Measurements from ENCODE around the gene PRKCG. TPM values are rescaled to one million over a fixed set of nuclear protein-coding genes. Genes with fewer than 3 reads are reported as not detected.

PRKCG gene
- not detected in 2 replicates for total RNA-seq

GRCh38 chr19:53881482-53882390, at the start of gene PRKCG:
Gene PRKCG (plus strand): TSS chr19:53882197. CDS start chr19:53882495, 298 bp downstream.

GRCh38 chr19:53867225-53868090, 14.5 kb upstream of the PRKCG start, which contains the start of gene MYADM:
Gene MYADM (plus strand): TSS chr19:53867883. CDS start chr19:53873530, 5,647 bp downstream.

GRCh38 chr19:53908935-53909415, 27.0 kb downstream of the PRKCG start, which contains the start of gene CACNG7:
Gene CACNG7 (plus strand): TSS chr19:53909278. CDS start chr19:53912832, 3,554 bp downstream.

Other genes with a start within 250 kb of the PRKCG start
- not detected in 2 replicates for gene NLRP12, start 57.9 kb upstream of the PRKCG start, total RNA-seq
- 8.1 and 11.0 TPM in 2 replicates for gene MYADM, start 14.3 kb upstream of the PRKCG start, total RNA-seq
- 0.12 TPM in 1 of 2 replicates, not detected in the other for gene CACNG7, start 27.1 kb downstream of the PRKCG start, total RNA-seq
- gene CACNG8, start 80.7 kb downstream of the PRKCG start, total RNA-seq: under 0.01 TPM in 2 replicates
- 0.11 TPM in 1 of 2 replicates, not detected in the other for gene CACNG6, start 109.4 kb downstream of the PRKCG start, total RNA-seq
- gene VSTM1, start 181.7 kb downstream of the PRKCG start, total RNA-seq: not detected in 2 replicates
- gene TARM1, start 199.2 kb downstream of the PRKCG start, total RNA-seq: not detected in 2 replicates
- 0.22 and 0.50 TPM in 2 replicates for gene OSCAR, start 218.6 kb downstream of the PRKCG start, total RNA-seq
- gene NDUFA3, start 220.7 kb downstream of the PRKCG start, total RNA-seq: 14.0 and 14.7 TPM in 2 replicates
- gene TFPT, start 233.5 kb downstream of the PRKCG start, total RNA-seq: 11.0 and 13.7 TPM in 2 replicates
- gene PRPF31, start 233.6 kb downstream of the PRKCG start, total RNA-seq: 45.1 and 80.0 TPM in 2 replicates

Measured in uterine smooth muscle cell (primary cell).